Testis (tissue), 2 donors: ENCODE results near the gene LYPD6.

Experiments used
- POLR2A ChIP-seq: fragments of 450-650 bp; IDR thresholded peaks from one replicate; pipeline ENCODE4 v1.6.1; 2017; ENCODE audit warnings: antibody characterized with exemption, mild to moderate bottlenecking, moderate library complexity
- TF ChIP-seq, protein P1 (sequence below), 3 experiments: fragments of 450-650 bp in 2 of 3; fragments of 200-600 bp in 1 of 3; sonication (generic) in 1 of 3; IDR thresholded peaks; one replicate each; pipeline ENCODE4 v1.5.1; 2016 to 2019; ENCODE audit warnings: antibody characterized with exemption in 3 of 3, mild to moderate bottlenecking in 2 of 3, moderate library complexity in 1 of 3

DNA sequence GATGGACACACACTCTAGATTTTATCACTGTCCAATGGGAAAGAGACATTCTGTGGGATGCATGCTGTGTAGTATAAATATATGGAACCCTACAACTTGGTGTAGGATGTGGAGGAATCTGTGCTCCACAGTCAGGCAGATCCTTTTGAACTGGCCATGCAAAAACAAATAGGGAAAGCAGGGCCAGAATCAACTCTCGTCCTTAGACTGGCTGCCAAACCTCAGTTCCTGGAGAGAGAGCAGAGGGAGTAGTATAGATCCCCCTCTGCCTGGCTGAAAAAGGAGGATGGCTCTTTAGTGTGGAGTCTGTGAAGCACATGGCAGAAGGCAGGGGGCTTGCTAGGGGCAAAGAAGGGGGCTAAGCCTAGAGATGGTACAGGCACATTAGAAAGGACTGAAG is 84.7 kb downstream of the LYPD6 start:
- TF ChIP-seq, protein P1, sequence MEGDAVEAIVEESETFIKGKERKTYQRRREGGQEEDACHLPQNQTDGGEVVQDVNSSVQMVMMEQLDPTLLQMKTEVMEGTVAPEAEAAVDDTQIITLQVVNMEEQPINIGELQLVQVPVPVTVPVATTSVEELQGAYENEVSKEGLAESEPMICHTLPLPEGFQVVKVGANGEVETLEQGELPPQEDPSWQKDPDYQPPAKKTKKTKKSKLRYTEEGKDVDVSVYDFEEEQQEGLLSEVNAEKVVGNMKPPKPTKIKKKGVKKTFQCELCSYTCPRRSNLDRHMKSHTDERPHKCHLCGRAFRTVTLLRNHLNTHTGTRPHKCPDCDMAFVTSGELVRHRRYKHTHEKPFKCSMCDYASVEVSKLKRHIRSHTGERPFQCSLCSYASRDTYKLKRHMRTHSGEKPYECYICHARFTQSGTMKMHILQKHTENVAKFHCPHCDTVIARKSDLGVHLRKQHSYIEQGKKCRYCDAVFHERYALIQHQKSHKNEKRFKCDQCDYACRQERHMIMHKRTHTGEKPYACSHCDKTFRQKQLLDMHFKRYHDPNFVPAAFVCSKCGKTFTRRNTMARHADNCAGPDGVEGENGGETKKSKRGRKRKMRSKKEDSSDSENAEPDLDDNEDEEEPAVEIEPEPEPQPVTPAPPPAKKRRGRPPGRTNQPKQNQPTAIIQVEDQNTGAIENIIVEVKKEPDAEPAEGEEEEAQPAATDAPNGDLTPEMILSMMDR (IDR thresholded peaks at IDR 0.05): no peak
- no peak for TF ChIP-seq POLR2A
